Measurements from ENCODE around the gene HDGF.

The HDGF gene

DNA sequence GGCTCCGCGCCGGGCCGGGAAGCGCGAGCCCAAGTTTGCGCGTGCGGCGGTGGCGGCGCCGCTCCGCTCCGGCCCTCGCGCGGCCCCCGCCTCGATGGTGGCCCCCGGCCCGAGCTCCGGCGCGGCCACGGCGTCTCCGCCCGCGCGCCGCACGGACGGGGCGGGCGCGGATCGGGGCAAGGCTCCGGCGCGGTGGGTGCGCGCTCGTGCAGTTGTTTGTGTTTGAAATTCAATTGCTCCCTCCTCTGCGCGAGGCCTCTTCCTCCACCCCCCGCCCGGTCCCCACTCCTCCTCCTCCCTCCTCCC lies at the start of gene HDGF:
HDGF (minus strand) TSS at position 225 of the 306 bp plus-strand sequence. CDS start 246 bp downstream, outside the sequence.
- no peak for DNase-seq

DNA sequence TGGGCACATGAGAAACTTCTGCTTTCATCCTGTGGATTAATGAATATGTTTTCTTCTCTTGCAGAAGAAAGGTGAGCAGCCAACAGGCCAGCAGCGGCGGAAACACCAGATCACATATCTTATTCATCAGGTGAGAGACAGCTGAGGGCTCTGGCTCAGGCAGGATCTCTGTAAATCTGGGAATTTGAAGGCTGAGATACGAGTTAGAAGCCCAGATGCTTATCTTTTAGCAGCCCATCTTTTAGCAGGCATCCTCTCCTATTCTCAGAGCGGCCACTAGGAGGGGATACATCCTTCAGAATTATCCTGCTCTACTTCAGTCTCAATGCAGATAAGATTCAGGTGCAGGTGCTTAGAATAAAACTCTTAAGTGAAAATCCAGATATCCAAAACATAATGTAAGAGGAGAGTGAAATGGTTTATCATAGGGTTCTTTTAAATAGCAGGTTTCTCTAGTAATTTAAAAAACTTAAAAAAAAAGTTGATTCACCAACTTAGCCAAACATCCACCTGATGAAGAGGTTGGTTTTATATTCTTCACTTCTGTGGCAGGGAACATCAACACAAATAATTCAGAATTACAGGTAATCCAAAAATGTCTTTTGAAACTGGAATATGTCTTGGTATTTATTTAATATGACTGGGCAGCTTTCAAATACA lies 45.9 kb upstream of the HDGF start:
- DNase-seq, result peak; percentile 37

DNA sequence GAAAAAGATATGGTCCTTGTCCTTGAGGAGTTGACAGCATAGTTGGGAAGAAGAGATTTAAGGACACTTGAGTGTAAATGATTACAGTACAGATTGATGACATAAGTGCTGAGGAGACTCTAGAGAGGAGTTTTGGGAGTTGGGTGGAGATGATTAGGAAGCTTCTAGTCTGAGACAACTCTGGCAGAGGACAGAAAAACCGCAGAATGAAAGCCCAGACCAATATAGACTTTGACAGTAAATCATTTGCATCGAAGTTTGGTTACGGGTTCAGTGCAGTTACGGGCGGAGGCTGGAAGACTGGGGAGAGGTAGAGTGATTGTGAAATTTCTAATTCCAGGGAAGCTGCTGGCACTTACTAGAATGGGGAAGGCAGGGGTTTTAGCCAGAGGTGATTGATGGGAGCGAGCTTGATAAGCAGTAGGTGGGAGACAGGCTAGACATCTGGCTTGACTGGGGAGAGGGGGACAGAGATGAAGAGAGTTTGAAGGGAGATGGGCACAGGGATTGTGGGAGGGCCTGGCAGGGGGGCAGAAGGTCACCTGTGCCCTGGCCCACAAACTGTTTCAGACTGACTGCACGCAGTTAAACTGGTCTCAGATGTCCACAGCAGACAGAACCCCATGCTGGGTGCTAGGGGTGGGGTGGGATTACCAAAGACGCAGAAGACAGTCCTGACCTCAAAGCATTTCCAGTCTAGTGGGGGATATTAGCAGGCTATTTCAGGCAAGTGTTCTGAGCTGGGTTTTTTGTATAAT lies 45.0 kb upstream of the HDGF start:
- no peak for DNase-seq

DNA sequence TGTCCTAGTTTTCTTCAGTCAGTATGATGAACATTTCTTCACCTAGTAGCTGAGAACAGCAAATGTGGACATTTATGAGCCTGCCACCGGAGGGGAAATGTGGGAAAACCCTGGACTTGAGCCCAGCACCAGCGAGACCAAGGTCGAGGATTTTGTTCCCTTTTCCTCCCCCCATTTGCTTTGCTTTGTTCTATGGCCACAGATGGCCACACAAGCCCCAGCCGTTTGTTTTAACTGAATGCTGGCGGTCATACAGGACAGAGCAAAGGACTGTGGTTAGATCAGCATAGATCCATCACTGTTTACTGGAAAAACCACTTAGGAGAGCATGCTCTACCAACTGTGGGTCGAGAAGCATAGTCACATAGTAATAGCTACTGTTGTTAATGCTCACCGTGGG lies 44.3 kb upstream of the HDGF start:
- no peak for DNase-seq

DNA sequence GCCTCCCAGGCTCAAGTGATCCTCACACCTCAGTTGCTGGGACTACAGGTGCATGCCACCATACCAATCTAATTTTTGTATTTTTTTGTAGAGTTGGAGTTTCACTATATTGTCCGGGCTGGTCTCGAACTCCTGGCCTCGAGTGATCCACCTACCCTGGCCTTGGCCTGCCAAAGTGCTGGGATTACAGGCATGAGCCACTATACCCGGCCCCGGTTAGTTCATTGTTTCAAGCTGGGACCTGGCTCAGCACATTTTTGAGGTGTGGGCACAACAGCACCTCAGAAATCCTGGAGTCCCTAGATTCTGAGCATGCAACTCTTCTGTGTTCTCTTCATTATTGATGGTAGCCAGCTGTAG lies 43.9 kb upstream of the HDGF start:
- no peak for DNase-seq

DNA sequence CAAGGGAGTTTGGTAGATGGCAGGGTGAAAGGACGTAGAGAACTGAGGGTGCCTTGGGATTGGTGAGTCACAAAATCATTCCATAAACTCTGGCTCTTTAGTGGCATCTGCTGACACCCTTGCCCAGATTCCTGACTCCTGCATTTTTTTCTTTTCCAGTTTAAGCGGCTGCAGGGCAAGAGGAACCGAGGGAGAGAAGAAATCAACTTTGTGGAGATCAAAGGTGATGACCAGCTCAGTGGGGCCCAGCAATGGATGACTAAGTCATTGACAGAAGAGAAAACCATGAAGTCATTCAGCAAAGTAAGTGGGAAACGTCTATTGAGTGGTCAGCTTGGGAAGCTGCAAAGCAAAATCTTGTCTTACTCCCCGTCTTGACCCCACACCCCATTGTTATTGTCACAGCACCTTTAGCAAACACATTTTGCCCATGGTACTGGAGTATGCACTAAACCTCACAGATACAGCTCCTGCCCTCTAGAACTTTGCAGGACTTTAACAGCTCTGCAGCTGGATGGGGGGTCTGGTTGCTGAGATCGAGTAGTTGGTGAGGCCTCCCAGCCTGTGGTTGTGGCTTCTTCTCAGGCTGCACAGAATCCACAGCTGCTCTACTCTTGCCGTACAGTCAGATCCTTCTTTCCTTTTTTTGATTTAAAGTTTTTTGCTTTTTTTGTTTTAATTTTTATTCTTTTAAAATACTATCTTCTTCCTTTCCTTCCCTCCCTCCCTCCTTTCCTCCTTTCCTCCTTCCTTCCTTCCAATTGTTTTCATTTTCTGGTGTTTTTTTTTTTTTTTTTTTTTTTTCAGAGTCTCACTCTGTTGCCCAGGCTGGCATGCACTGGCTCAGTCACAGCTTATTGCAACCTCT lies 43.3 kb upstream of the HDGF start:
- no peak for DNase-seq

DNA sequence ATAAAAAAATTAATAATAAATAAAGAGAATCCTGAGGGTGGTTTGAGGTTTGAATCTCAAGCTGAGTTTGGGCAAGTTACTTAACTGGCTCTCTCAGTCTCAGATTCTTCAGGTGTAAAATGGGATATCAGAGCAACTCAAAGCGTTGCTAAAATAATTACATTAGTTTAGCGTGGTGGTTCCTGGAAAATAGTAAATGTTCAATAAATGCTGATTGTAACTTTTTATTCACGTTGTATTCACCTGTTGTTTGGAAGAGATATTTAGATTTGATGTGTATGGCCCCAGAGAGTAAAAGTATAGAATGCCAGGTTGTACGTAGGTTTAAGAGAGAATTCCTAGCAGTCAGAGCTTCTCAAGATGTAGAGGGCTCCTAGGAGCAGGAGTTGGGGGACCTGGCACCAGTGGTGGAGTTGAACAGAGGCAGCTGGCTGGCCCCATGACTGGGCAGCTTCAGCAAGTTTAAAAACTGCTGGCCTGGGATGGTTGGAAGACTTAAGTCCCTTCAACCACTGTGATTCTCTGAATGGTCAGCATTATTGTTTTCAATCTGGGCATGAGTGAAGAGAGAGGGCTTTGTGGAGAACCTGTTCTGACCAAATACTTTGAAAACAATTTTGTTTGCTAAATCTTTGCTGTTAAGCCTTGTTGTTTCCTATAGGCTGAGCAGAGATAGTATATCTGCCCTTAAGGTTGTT lies 38.3 kb upstream of the HDGF start:
- DNase-seq, result no peak

DNA sequence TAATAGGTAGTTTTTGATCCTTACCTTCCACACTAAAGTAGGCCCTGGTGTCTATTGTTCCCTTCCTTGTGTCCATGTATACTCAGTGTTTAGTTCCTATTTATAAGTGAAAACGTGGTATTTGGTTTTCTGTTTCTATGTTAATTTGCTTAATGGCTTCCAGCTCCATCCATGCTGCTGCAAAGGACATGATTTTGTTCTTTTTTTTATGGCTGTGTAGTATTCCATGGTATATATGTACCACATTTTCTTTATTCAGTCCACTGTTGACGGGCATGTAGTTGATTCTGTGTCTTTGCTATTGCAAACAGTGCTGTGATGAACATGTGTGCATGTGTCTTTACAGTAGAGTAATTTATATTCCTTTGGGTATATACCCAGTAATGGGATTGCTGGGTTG lies 36.7 kb upstream of the HDGF start:
- DNase-seq, result no peak

DNA sequence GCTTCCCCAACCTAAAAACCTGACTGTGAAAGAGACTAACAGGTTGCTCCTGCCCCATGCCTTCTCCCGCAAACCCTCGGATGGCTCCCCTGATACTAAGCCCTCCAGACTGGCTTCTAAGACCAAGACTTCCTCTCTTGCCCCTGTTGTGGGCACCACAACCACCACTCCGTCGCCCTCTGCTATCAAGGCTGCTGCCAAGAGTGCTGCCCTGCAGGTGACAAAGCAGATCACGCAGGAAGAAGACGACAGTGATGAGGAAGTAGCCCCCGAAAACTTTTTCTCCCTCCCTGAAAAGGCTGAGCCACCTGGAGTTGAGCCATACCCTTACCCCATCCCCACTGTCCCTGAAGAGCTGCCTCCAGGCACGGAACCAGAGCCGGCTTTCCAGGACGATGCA lies 35.2 kb upstream of the HDGF start:
- no peak for DNase-seq

DNA sequence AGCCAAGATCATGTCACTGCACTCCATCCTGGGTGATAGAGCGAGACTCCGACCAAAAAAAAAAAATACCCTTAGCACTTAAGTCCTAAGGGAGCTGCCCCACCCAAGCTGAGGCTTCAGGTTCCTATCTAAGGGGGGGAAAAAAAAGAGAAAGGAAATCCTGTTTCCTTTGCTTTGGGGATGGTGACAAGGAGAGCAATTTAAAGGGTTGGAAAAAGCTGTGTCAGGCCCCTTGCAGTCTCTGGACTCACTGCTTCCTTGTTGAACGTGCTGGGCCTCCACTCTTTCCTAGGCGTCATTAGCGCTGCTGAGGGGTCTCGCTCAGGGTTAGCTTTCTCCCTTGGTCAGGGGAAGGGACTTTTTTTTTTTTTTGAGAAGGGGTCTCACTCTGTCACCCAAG lies 34.0 kb upstream of the HDGF start:
- no peak for DNase-seq

DNA sequence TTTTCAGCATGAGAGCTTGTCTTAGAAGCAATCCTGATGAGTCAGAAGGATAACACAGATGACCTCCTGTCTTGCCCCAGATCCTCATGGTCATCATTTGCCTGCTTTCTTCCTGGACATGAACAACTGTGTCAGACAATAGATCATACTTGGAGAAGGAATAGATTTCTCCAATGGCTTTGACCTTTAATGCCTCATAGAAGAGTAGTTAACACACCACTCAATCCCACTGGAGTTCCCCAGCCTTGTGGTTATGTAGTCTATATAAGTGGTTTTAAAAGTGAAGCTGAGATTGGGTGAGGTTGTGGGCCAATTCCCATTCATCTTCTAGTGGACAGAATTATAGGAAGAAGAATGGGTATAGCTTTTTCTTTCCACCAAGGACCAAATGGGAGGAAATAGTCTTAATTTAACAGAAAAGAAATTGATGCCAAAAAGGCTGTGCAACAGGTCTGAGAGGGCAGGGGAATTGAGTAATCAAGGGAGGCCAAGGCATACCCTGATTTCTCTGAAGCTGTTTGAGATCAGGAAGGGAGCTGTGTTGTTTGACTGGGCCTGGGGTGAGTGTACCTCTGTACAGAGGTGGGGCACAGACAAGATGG lies 30.2 kb upstream of the HDGF start:
- no peak for DNase-seq

DNA sequence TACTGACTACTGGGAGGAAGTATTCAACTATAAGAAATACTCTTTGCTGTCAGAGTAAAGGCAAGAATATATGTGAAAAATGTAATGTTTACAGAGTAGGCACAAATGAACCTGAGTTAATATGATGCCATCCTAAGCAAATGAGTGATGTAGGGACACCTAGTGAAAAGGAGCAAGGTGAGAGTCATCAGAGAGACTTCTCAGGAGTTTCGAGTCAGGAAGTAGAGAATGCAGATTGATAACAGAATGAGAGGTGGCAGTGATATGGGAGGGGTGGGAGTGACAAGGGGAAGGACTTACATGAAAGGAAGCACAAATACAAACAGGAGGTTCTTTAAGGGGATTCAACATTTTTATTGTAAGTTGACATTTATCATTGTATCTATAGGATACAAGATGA lies 26.1 kb upstream of the HDGF start:
- DNase-seq, result no peak

DNA sequence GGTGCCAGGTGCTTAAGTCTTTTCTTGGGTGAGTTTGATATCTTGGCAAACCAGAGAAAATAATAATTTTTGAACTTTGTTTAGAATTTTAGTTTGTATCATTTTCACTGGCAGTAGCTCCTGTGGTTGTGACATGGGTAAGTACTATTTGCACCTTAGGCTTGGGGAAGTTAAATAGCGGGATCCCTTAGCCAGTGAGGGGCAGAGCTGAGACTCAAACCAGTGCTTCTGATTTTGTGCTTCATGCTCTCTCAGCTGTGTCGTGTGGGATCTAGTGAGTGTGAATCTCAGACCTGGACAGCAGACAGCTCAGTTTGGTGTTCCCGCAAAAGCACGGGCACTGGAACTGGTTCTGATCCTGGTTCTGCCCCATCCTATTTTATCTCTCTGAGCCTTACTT lies 25.5 kb upstream of the HDGF start:
- DNase-seq, result no peak

DNA sequence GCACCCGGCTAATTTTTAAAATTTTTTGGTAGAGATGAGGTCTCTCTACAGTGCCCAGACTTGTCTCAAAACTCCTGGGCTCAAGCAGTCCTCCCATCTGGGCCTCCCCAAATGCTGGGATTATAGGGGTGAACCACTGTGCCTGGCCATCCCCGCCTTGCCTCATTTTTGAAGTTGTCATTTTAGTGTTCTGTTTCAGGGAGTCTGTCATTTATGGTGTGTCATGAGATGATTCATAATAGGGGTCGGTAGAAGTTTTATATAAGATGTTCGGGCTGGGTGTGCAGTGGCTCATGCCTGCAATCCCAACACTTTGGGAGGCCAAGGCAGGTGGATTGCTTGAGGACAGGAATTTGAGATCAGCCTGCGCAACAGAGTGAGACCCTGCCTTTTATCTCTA lies 24.3 kb upstream of the HDGF start:
- DNase-seq, result no peak

DNA sequence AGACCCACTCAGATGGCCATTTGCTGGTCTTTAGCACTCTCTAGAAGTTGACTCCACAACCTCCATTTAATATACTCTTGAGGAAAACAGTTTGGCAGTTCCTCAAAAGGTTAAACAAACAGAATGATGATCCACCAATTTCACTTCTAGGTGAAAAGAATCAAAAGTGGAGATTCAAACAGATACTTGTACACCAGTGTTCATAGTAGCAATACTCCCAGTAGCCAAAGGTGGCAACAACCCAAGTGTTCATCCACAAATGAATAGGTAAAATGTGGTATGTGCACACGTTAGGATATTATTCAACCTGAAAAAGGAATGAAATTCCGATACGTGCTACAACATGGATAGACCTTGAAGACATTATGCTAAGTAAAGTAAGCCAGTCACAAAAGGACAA lies 22.1 kb upstream of the HDGF start:
- DNase-seq, result no peak

DNA sequence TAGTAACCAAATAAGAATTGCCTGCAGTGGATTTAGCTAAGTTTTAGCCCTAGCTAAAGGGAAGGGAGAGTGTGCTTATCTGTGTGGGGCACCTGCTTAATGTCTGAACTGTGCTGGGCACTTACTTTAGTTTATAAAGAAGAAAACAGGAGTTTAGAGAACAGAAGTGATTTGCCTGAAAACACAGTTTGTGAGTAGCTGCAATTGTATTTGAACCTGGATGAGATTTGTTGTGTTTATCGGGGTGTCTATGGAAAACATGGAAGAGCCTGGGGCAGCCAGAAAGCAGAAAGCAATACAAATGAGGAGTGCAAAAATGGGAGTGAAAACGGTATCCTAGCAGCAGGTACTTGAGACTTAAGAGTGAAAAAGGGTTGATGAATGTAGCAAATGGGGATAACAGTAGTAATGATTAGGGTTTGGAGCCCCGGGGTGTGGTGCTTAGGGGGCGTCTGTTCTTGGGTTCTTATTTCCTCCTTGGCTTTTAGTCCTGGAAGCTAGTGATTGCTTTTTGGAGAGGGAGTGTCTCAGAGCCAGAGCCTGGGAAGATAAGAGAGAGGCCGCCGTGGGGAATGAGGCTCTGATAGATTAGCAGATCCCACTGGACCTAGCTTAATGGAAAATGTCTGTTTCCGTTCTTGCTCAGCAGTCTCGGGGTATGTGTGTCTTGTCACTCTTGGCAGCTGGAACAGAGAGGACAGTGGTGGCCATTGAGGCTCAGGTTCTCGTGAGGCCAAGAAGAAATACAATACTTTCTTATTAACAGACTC lies 21.4 kb upstream of the HDGF start:
- DNase-seq, result no peak

DNA sequence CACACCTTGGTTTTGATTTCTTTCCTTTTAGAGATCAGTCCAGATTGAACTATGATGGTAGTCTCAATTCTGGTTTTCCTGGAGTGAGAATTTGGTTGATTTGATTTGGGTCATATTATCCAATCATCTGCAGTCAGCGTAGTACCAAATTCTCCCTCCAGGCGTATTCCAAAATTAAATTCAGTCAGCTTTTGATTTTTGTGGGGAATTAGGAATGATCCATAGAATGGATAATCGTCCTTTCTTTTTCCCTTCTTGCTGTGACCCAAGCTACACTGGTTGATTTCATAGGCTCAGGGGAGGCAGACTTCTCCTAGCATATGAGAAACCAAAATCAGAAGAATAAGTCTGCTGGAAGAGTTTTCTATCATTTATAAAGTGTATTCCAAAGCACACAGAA lies 20.7 kb upstream of the HDGF start:
- no peak for DNase-seq

DNA sequence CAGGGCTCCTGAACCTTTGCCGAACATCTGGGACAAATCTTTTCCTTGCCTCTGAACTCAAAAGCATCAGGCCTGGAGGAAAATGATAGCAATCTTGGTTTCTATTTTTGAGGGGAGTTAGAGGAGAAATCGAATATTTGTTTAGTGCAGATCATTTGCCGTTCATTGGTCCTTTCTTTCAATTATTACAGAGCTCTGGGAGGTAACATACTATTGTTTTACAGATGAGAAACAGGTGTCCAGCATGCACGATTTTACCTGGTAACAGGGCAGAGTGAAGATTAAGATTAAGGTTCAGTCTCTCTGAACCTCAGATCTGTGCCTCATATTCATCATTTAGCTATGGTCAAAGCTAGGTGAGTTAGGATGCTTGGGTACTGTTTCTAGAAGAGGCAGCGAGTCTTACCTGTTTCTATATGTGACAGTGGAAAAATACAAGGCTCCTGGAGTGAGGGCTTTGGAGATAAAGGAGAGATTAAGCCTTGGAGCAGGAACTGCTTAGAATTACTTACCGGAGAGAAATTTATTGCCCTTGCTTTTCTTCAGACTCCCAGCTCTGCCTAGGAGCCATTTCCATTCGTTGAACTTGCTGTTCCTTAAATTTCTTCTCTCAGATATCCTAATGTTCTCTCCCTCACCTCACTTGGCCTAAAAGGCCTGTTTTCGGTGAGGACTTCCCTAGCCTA lies 17.3 kb upstream of the HDGF start:
- no peak for DNase-seq

DNA sequence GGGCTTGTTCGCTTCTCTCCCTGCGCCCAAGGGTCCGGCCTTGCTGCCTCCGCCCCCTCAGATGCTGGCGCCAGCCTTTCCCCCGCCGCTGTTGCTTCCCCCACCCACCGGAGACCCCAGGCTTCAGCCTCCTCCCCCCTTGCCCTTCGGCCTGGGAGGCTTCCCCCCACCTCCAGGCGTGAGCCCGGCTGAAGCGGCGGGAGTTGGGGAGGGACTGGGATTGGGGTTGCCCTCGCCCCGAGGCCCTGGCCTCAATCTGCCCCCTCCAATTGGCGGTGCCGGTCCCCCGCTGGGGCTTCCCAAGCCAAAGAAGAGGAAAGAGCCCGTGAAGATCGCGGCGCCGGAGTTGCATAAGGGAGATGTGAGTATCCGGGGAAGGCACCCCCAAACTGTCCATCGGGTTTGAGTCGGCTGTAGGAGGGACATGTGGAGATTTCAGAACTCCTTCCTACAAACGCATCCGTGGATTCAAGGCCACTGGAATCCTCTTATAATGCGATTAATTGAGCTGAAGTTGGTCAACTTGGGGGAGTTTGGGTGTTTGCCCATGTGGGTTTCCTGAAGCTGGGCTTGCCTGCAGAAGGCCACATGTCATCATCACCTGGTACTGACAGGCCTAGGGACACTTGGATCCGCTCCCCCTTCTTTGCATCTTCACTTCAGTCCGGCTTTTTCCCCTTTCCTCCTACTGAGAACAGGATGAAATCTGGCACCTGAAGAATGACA lies 16.6 kb upstream of the HDGF start:
- DNase-seq, result no peak

DNA sequence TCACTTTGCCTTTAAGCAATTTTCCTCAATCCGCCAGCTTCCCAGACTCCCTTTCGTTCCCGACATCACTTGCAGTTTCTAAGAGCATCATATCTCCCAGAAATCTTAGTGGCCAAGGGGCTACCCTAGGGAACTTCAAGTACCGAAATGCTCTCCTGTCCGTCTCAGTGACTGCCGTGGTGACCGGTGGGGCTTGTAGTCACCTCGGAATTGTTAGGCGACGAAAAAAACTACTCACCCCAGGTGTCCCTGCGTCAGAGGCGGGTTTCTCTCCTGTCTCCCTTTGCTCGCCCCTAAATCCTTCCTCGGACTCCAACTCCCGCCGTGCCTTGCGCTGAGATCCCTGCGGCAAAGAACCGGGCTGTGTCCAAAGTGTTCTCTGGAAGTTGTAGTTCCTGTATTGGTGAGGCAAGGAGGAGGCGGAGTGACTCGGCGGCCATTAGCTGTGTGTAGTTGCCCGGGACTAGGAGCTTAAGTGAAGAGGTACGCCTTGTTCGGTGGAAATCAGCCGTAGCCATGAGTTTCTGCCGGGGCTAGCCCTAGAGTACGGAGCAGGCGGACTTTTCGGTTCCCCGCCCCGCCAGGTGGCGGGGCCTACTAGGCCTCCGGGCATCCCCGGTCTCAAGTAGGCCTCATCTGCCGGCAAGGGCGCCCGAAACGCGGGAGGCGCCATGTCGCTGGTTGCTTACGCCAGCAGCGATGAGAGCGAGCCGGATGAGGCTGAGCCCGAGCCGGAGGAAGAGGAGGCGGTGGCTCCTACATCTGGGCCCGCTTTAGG lies 15.8 kb upstream of the HDGF start, which contains the start of gene PRCC:
PRCC (plus strand) TSS at position 435 of the 778 bp plus-strand sequence; CDS start at position 672, 237 bp downstream.
- DNase-seq, result peak; percentile 98
